Rectal smooth muscle tissue (tissue), 1 donor: Measurements from ENCODE around the gene PLEK.
"Not testable (repeated sequence)": the region's sequence is repeated elsewhere in the genome, so short reads cannot be mapped to it uniquely, and the experiment has no call there.

Experiments
- H3K27ac ChIP-seq: one replicate; pipeline ENCODE4 v1.7.0; 2013; ENCODE audit warnings: low read depth, low read length, inconsistent platforms
- H3K27me3 ChIP-seq: one replicate; pipeline ENCODE4 v1.7.0; 2013; ENCODE audit warnings: low read length; ENCODE audit not compliant: control insufficient read depth, insufficient read depth
- H3K36me3 ChIP-seq: one replicate; pipeline ENCODE4 v1.7.0; 2013; ENCODE audit warnings: low read length; ENCODE audit not compliant: control insufficient read depth, insufficient read depth
- H3K4me1 ChIP-seq: one replicate; pipeline ENCODE4 v1.7.0; 2013; ENCODE audit warnings: low read length; ENCODE audit not compliant: control insufficient read depth, insufficient read depth
- H3K4me3 ChIP-seq: one replicate; pipeline ENCODE4 v1.7.0; 2013; ENCODE audit warnings: low read length
- H3K9ac ChIP-seq: one replicate; pipeline ENCODE4 v1.7.0; 2013; ENCODE audit warnings: low read length

The PLEK gene

DNA sequence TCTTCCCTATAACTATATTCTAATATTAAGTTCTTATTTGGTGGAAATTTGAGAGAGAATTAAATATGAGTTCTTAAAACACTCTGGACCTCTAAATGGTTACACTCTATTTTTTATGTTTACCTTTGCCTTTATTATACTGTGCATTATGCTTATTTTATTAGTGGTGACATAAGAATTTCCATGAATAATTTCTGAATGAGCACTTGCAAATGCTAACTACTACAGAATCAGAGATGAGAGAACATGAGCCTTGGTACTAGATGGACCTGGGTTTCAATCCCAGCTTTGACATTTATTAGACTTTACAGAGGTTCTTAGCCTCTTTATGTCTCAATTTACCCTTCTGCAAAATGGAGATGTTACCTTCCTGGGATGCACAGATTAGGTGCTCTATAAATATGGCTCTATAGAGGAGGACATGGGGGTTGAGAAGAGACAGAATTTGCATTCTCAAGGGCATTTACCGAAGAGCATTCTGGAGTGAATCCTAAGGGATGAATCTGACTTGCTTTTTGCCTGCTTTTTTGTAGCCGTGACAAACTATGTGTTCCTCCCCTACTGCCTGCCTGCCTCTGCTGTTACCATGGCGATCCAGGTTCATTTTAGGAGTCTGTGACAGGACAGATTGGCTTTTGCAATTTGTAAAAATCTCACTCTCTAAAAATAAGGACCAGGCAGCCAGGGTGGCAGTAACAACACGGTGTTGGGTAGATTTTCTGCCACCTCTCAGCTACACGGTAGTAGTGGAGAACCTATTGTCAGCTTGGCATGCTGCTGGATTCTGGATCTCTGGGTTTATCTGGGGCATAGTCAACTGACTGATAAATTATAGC lies 24.6 kb upstream of the PLEK start:
- Histone ChIP-seq H3K4me3 (no peak overlapping the region), H3K27me3 (no peaks in the 10 kb centered on the region), H3K36me3 (no peaks in the 10 kb centered on the region), H3K4me1 (no peaks in the 10 kb centered on the region), H3K27ac (no peak overlapping the region), H3K9ac (no peak overlapping the region)

DNA sequence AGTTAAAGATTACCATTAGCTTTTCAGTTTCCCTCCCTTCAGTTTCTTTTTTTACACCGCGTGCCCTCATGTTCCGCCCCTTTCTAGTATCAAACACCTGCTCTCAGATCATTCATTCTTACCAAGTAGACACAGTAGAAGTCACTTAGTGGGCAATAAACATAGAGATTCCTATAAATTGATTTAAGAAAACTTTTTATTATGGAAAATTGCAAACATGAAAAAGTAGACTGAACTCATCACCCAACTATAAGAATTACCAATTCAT lies 24.1 kb upstream of the PLEK start:
- H3K27ac ChIP-seq, result no peak overlapping the region

DNA sequence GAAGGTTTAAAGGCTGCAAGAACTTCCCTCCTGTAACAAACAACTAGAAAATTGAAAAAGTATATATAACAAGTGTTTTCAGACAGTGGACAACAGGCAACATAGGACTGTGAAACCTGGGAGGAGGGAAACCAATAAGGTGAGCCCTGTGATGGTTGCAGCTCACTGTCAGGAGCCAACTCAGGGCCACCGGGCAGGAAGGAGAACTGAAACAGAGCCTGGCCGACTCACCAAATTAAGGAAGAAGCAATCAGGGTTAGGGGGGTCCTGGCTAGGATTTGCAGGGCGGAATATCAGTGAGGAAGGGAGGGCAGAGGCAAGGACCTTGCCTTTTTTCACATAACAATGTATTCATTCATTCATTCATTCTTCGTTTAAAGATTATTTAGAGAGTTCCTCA lies 23.5 kb upstream of the PLEK start:
- H3K27ac ChIP-seq, result no peak overlapping the region
- H3K4me3 ChIP-seq, result no peak overlapping the region
- H3K9ac ChIP-seq, result no peak overlapping the region
- no peaks in the 10 kb centered on the region for H3K27me3 ChIP-seq
- no peaks in the 10 kb centered on the region for H3K36me3 ChIP-seq
- no peaks in the 10 kb centered on the region for H3K4me1 ChIP-seq

More for the DNA sequence above, 24.1 kb upstream of the PLEK start:
- Histone ChIP-seq H3K36me3 (no peaks in the 10 kb centered on the region), H3K4me1 (no peaks in the 10 kb centered on the region), H3K4me3 (no peak overlapping the region), H3K9ac (no peak overlapping the region), H3K27me3 (no peaks in the 10 kb centered on the region)

DNA sequence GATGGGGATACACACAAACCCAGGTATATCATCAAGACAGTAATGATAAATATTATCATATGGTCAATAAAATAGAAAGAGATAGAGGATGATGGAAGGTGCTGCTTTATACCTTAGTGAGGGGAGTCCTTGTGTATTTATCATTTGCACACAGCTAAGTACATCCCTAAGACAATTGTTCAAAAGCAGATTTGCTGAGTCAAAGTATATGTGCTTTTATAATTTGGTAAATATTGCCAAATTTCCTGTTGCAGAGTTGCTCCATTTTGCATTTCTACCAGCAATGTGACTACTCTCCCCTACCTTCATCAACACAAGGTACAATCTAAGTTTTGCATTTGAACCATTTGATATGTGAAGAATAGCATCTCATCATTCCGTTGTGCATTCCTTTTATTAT lies 22.6 kb upstream of the PLEK start:
- Histone ChIP-seq H3K27me3 (no peaks in the 10 kb centered on the region), H3K4me3 (no peak overlapping the region), H3K36me3 (no peaks in the 10 kb centered on the region), H3K27ac (no peak overlapping the region), H3K4me1 (no peaks in the 10 kb centered on the region), H3K9ac (no peak overlapping the region)

DNA sequence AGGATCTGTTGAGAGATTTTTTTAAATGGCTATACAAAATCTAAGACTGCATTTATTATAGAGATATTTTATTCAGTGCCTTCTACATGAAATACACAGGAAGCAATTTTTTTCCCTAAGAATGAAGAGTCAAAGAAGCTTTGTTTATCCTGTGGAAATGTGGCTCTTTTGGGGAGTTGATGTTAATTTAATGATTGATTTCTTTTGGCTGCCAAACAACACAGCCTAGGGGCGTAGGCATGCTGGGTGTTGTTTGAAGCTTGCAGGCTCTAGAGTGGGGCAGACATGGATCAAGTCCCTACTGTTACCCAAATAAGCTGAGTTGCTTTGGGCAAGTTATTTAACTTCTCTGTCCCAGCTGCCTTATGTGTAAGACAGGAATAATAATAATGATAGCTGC lies 21.1 kb upstream of the PLEK start:
- Histone ChIP-seq H3K27ac (no peak overlapping the region), H3K27me3 (no peaks in the 10 kb centered on the region), H3K36me3 (no peaks in the 10 kb centered on the region), H3K9ac (no peak overlapping the region), H3K4me3 (no peak overlapping the region), H3K4me1 (no peaks in the 10 kb centered on the region)

DNA sequence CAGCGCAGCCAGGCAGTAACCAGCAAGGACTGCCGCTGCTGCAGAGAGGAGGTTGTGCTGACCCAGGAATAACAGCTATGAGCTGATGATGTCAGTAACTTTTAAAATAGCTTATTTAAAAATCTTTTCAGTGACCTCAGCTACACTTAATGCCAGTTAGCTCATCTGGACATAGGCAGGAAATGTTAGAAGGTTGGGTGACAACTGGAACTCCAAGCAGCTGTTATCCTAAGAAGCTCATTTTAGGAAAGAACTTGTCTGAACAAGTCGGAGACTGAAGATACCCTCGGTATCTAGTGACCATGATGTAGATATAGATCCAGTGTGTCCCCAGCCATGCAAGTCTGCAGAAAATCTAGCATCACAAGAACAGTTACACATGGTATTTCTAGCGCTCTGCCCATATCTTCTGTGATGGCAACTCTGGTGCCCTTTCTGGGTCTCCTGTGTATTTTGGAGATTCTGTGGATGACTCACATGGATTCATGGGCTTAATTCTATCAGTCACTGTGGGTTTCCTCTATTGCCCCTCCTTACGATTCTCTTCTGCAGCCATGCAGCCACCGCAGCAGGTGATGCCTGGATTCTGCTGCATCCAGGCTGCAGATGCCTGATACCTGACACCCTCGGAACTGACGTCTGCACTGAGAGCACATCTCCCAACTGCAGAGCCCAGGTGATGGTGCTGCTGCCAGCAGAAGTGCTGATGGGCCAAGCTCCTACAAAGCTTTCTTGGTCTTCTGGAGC lies 19.8 kb upstream of the PLEK start:
- Histone ChIP-seq H3K27me3 (no peaks in the 10 kb centered on the region), H3K27ac (no peak overlapping the region), H3K9ac (no peak overlapping the region), H3K36me3 (no peaks in the 10 kb centered on the region), H3K4me1 (no peaks in the 10 kb centered on the region), H3K4me3 (no peak overlapping the region)

DNA sequence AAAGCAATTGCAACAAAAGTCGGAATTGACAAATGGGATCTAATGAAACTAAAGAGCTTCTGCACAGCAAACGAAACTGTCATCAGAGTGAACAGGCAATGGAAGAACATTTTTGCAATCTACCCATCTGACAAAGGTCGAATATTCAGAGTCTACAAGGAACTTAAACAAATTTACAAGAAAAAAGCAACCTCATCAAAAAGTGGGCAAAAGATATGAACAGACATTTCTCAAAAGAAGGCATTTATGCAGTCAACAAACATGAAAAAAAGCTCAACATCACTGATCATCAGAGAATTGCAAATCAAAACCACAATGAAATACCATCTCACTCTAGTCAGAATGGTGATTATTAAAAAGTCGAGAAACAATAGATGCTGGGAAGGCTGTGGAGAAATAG lies 16.0 kb upstream of the PLEK start:
- H3K4me3 ChIP-seq, H3K27ac ChIP-seq, H3K4me1 ChIP-seq, H3K27me3 ChIP-seq, H3K36me3 ChIP-seq, H3K9ac ChIP-seq: not testable (repeated sequence)

DNA sequence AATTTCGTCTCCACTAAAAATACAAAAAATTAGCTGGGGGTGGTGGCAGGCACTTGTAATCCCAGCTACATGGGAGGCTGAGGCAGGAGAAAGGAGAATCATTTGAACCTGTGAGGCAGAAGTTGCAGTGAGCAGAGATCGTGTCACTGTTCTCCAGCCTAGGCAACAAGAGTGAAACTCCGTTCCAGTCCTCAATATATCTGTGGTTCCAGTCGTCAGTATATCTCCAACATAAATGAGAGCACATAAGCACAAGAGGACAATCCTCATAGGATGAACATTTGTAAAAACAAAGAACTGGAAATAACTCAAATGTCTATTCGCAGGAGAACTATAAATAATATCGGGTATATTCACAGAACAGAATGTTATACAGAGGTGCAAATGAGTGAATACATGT lies 13.1 kb upstream of the PLEK start:
- H3K27me3 ChIP-seq, result no peaks in the 10 kb centered on the region
- no peak overlapping the region for H3K9ac ChIP-seq
- H3K27ac ChIP-seq, result no peak overlapping the region
- no peak overlapping the region for H3K4me3 ChIP-seq
- H3K36me3 ChIP-seq, result no peaks in the 10 kb centered on the region
- H3K4me1 ChIP-seq, result no peaks in the 10 kb centered on the region

DNA sequence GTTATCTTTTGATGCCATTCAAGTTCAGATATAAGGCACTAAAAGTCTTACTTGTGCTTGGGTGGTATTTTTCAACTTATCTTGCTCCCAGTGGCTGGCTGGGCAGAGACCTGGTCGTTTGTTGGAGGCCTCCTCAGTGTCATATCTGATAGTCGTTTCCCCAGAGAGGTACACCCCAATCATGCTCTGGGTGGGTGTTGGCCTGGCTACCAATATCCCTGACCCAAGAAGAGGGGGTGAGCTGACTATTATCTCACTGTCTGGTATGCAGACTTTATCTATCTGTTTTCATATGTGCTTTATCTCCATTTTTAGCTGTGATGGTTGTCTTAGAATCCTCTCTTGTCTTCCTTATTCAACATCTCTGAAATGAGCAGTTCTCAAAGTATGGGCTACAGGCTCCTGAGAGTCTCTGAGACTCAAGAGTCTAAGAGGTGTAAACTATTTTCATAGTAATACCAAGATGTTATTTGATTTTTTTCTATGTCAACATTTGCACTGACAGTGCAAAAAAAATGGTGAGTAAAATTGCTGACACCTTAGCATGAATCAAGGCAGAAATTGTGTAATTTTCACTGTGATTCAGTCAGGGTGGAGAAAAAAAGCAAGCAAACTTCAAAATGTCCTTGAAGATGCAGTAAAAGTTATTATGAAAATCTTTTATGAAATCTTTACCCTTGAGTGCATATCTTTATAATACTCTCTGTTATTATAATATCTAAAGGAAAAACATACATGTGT lies 12.3 kb upstream of the PLEK start:
- no peaks in the 10 kb centered on the region for H3K4me1 ChIP-seq
- no peak overlapping the region for H3K27ac ChIP-seq
- H3K36me3 ChIP-seq, result no peaks in the 10 kb centered on the region
- H3K4me3 ChIP-seq, result no peak overlapping the region
- no peaks in the 10 kb centered on the region for H3K27me3 ChIP-seq
- H3K9ac ChIP-seq, result no peak overlapping the region

DNA sequence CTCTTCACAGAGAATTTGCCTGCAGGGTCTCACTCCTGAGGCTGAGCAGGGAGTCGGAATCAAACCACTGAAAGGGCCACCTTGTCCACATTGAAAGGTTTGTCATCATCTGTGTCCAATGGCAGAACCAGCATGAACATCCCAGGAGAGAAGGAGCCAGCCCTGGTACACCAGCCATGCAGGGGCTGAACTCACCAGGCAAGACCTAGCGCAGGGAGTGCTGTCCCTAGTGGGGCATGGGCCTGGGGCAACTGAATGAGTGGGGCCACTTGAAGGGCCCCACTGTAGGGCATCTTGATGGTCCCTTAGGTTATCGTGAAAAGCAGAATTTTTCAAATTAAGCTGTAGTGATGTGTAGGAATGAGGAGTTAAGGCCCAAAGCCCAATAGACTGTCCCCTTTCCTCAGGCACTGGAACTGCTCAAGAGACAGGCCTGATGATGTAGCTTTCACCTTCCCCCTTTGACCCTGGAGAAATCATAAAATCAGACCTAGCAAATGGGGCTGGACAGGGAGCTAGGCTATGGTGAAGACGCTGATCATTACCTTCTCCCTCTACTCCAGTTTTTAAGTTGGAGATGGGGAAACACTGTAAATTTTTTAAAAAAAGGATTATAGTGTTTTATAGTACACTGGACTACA lies 8.4 kb upstream of the PLEK start:
- Histone ChIP-seq H3K9ac (no peak overlapping the region), H3K36me3 (no peaks in the 10 kb centered on the region), H3K4me1 (no peaks in the 10 kb centered on the region), H3K4me3 (no peak overlapping the region), H3K27me3 (no peaks in the 10 kb centered on the region), H3K27ac (no peak overlapping the region)

DNA sequence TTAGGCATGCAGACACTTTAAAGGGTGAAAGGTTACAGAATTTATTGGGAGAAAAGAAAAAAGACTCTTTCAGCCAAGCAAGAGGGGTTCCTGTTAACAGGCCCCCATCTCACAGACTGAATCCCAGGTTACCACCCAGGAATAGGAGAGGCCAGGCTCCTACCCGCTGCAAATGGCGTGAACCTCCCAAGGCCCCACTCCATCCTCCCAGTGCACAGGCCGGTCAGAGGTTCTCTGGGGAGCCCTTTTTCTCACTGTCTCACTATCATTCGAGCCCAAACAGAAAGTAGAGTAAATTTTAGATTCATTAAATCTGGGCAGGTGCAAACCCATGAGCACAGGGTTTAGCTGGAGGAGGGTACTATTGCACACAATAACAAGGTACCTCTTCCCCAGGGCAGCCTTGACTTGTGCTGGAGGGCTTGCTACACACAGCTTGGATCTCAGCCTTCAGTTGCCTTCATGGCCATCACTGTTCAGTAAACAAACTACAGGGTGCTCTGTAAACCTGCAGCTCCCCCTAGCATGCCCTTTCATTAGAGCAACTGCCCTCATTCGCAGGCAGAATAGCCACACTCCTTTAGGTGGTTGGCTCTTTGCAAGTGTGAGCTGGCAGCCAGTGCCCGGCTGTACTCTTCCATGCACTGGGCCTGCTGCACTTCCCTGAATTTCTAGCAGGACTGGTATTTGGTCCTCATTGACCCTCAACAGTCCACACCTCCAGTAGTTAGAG lies 7.3 kb upstream of the PLEK start:
- Histone ChIP-seq H3K36me3 (no peaks in the 10 kb centered on the region), H3K4me3 (no peak overlapping the region), H3K27ac (no peak overlapping the region), H3K27me3 (no peaks in the 10 kb centered on the region), H3K4me1 (no peaks in the 10 kb centered on the region), H3K9ac (no peak overlapping the region)

DNA sequence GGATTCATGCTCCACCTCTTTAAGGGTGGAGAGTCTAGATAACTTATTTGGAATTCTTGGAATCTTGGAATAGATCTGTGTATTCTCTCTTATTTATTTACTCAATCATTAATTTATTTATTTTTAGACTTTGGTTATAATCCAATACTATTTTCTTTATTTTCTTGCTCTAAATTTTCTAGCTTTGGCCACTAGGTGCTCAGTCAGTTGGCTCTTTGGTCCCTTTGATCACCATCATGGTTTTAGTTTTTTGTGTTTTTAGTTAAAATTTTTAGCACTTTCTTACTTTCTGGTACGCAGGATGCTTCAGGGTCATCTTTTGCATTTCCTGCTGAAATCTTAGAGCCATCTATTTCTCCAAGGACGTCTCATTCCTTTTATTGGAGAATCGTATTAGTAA lies 5.2 kb upstream of the PLEK start:
- H3K9ac ChIP-seq, result no peak overlapping the region
- H3K27ac ChIP-seq, result no peak overlapping the region
- H3K27me3 ChIP-seq, result no peaks in the 10 kb centered on the region
- no peaks in the 10 kb centered on the region for H3K36me3 ChIP-seq
- no peaks in the 10 kb centered on the region for H3K4me1 ChIP-seq
- no peak overlapping the region for H3K4me3 ChIP-seq
